Amniotic epithelial cell (primary cell): ENCODE data around the gene TMEM170A.
"Not testable (repeated sequence)": the region's sequence is repeated elsewhere in the genome, so short reads cannot be mapped to it uniquely, and the experiment has no call there.

Experiments used
- DNase-seq: peaks from one replicate; pipeline ENCODE4 v3.0.0-alpha.2; 2010; ENCODE audit warnings: low read depth

TMEM170A gene

GRCh38 chr16:75452464-75453190 is 11.9 kb downstream of the TMEM170A start:
- no peak for DNase-seq

GRCh38 chr16:75446416-75446815 is 18.1 kb downstream of the TMEM170A start:
- DNase-seq = no peak

- no peak for DNase-seq
Measured at GRCh38 chr16:75445298-75445697, 19.2 kb downstream of the TMEM170A start.

GRCh38 chr16:75443298-75443697 is 21.2 kb downstream of the TMEM170A start:
- no peak for DNase-seq

GRCh38 chr16:75433732-75434413 is 30.6 kb downstream of the TMEM170A start:
- DNase-seq = peak; percentile 97

GRCh38 chr16:75432828-75433731 is 31.4 kb downstream of the TMEM170A start, which contains the start of gene CFDP1:
CFDP1 (minus strand) TSS chr16:75433503; CDS start chr16:75433352, 151 bp downstream.
- peak; percentile 87 for DNase-seq

- no peak for DNase-seq
Measured at GRCh38 chr16:75429621-75430403, 34.7 kb downstream of the TMEM170A start.

- DNase-seq = not testable (repeated sequence)
Measured at GRCh38 chr16:75426524-75426923, 38.0 kb downstream of the TMEM170A start.

- not testable (repeated sequence) for DNase-seq
Measured at GRCh38 chr16:75424105-75424762, 40.3 kb downstream of the TMEM170A start.

GRCh38 chr16:75423723-75424104 is 40.8 kb downstream of the TMEM170A start:
- DNase-seq = no peak

- no peak for DNase-seq
Measured at GRCh38 chr16:75421820-75422126, 42.7 kb downstream of the TMEM170A start.

GRCh38 chr16:75420987-75421819 is 43.3 kb downstream of the TMEM170A start:
- peak; percentile 68 for DNase-seq

GRCh38 chr16:75416904-75417565 is 47.5 kb downstream of the TMEM170A start:
- no peak for DNase-seq

GRCh38 chr16:75415169-75415905 is 49.2 kb downstream of the TMEM170A start:
- DNase-seq = peak; percentile 16

GRCh38 chr16:75413951-75414350 is 50.5 kb downstream of the TMEM170A start:
- DNase-seq = no peak

GRCh38 chr16:75406943-75407342 is 57.5 kb downstream of the TMEM170A start:
- no peak for DNase-seq

- DNase-seq = peak; percentile 41
Measured at GRCh38 chr16:75402821-75403475, 61.5 kb downstream of the TMEM170A start.

- peak; percentile 37 for DNase-seq
Measured at GRCh38 chr16:75402159-75402820, 62.2 kb downstream of the TMEM170A start.
